Measurements from ENCODE around the gene PAPPA2. TPM values are rescaled to one million over a fixed set of nuclear protein-coding genes. Genes with fewer than 3 reads are reported as not detected.

The PAPPA2 gene
- total RNA-seq, 1 experiment from 2014 or later: 0.81 TPM

GRCh38 chr1:176694713-176695112, 231.7 kb downstream of the PAPPA2 start:
- Histone ChIP-seq H3K23ac (ENCODE audit: insufficient read length, low read depth, low read length) (no peak overlapping the region), H2BK120ac (ENCODE audit: low read depth, low read length, poor library complexity, severe bottlenecking) (no peak overlapping the region), H2BK15ac (ENCODE audit: low read depth, low read length) (no peak overlapping the region), H2BK5ac (ENCODE audit: insufficient read length, low read length) (no peak overlapping the region), H4K91ac (ENCODE audit: insufficient read length, low read depth, low read length) (no peak overlapping the region), H2AK5ac (ENCODE audit: insufficient read length, low read length) (no peak overlapping the region), H3K9me3 (ENCODE audit: control insufficient read depth, low read depth, low read length) (no peaks in the 10 kb centered on the region), H3K18ac (ENCODE audit: insufficient read length, low read depth, low read length) (no peak overlapping the region), H3K4me1 (ENCODE audit: insufficient read depth, low read length) (peaks cover 3% of the 10 kb centered on the region; the same call in 1 of the 2 replicates), H3K27me3 (ENCODE audit: insufficient read depth, low read length) (no peaks in the 10 kb centered on the region), H4K5ac (ENCODE audit: insufficient read length, low read depth, low read length) (no peak overlapping the region), H3T11ph (ENCODE audit: low read length) (no peak overlapping the region), H3K4me2 (ENCODE audit: insufficient read depth, insufficient read length, low read length) (no peak overlapping the region), H2BK20ac (ENCODE audit: low read depth, low read length, poor library complexity, severe bottlenecking) (no peak overlapping the region), H3K79me1 (ENCODE audit: insufficient read depth, low read depth, low read length, poor library complexity, severe bottlenecking) (no peaks in the 10 kb centered on the region), H4K8ac (replicated peaks; ENCODE audit: insufficient read length, low read depth, low read length) (no peak overlapping the region), H2AFZ (ENCODE audit: low read length) (no peak overlapping the region), H3K4ac (ENCODE audit: low read depth, low read length) (no peak overlapping the region), H3K27ac (ENCODE audit: insufficient read length, low read depth, low read length) (no peak overlapping the region), H3K79me2 (ENCODE audit: insufficient read depth, low read length) (no peaks in the 10 kb centered on the region), H4K20me1 (ENCODE audit: control insufficient read depth, insufficient read depth, insufficient read length) (no peaks in the 10 kb centered on the region), H3K14ac (ENCODE audit: insufficient read depth, low read length) (no peak overlapping the region), H3K23me2 (ENCODE audit: insufficient read length, low read depth, low read length, poor library complexity, severe bottlenecking) (no peaks in the 10 kb centered on the region), H3K56ac (ENCODE audit: insufficient read length, low read depth, low read length) (no peak overlapping the region), H2BK12ac (ENCODE audit: insufficient read length, low read depth, low read length) (no peak overlapping the region), H3K9ac (ENCODE audit: extremely low read depth, insufficient read length, low read length) (no peak overlapping the region)
- Mint-ChIP-seq H3K9me3 (no peaks in the 10 kb centered on the region), H3K36me3 (ENCODE audit: insufficient read depth in 1 of 3, low read depth in 3 of 3) (no peaks in the 10 kb centered on the region; a peak in 1 of 7 replicates), H3K27me3 (ENCODE audit: low read depth) (no peaks in the 10 kb centered on the region), H3K4me3 (no peak overlapping the region), H3K27ac (no peak overlapping the region), H3K4me1 (peaks cover 20 to 22% of the 10 kb centered on the region in 2 experiments)
- no CpG with 5 or more reads among the region's 2 CpGs for WGBS (ENCODE audit: extremely low coverage, insufficient read length, low lambda C conversion rate)
- no peak for DNase-seq
- TF ChIP-seq, protein P1, sequence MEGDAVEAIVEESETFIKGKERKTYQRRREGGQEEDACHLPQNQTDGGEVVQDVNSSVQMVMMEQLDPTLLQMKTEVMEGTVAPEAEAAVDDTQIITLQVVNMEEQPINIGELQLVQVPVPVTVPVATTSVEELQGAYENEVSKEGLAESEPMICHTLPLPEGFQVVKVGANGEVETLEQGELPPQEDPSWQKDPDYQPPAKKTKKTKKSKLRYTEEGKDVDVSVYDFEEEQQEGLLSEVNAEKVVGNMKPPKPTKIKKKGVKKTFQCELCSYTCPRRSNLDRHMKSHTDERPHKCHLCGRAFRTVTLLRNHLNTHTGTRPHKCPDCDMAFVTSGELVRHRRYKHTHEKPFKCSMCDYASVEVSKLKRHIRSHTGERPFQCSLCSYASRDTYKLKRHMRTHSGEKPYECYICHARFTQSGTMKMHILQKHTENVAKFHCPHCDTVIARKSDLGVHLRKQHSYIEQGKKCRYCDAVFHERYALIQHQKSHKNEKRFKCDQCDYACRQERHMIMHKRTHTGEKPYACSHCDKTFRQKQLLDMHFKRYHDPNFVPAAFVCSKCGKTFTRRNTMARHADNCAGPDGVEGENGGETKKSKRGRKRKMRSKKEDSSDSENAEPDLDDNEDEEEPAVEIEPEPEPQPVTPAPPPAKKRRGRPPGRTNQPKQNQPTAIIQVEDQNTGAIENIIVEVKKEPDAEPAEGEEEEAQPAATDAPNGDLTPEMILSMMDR (conservative IDR thresholded peaks at IDR 0.05): no peak
